Cardiac fibroblast (primary cell): ENCODE results near the gene MAGT1.
"Not testable (repeated sequence)": the region's sequence is repeated elsewhere in the genome, so short reads cannot be mapped to it uniquely, and the experiment has no call there.

ENCODE experiments used
- DNase-seq, 2 donors: peaks; one replicate each; pipeline versions ENCODE4 v3.0.0 to v3.0.0-alpha.2; 2010; ENCODE audit warnings: low read depth in 2 of 2
- H3K4me3 ChIP-seq, 2 donors: replicated peaks in 1 of 2; 1 replicate in 1 of 2; 2 replicates in 1 of 2; pipeline ENCODE4 v1.5.1; 2011; ENCODE audit warnings: low read depth in 2 of 2, low read length in 2 of 2, mild to moderate bottlenecking in 2 of 2, moderate library complexity in 1 of 2
- TF ChIP-seq, protein P1 (sequence below): IDR thresholded peaks from one replicate; pipeline ENCODE4 v1.5.1; 2011; ENCODE audit warnings: low read depth, mild to moderate bottlenecking, low read length, inconsistent platforms

MAGT1 gene

DNA sequence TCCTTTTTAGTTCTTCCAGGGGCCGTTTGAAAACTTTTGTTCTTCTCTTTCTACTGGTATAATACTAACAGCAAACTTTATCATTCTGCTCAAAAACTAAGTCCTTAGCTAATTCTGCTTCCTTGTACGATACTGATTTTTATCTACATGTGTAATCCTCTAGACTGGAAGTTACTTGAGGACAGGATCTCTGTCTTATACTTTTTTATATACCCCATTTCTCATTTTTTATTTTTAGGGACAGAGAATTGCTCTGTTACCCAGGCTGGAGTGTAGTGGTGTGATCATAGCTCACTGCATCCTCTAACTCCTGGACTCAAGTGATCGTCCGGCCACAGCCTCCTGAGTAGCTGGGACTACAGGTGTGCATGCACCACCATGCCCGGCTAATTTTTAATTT lies 6.3 kb upstream of the MAGT1 start:
- TF ChIP-seq, protein P1, sequence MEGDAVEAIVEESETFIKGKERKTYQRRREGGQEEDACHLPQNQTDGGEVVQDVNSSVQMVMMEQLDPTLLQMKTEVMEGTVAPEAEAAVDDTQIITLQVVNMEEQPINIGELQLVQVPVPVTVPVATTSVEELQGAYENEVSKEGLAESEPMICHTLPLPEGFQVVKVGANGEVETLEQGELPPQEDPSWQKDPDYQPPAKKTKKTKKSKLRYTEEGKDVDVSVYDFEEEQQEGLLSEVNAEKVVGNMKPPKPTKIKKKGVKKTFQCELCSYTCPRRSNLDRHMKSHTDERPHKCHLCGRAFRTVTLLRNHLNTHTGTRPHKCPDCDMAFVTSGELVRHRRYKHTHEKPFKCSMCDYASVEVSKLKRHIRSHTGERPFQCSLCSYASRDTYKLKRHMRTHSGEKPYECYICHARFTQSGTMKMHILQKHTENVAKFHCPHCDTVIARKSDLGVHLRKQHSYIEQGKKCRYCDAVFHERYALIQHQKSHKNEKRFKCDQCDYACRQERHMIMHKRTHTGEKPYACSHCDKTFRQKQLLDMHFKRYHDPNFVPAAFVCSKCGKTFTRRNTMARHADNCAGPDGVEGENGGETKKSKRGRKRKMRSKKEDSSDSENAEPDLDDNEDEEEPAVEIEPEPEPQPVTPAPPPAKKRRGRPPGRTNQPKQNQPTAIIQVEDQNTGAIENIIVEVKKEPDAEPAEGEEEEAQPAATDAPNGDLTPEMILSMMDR, result no peak
- no peak overlapping the region for H3K4me3 ChIP-seq
- no peak for DNase-seq

GRCh38 chrX:77900688-77901087 lies 5.5 kb upstream of the MAGT1 start:
- TF ChIP-seq, protein P1, result no peak
- peak overlapping the region; percentile 55 to 64 for H3K4me3 ChIP-seq
- DNase-seq, result peak; percentile 14 to 35

DNA sequence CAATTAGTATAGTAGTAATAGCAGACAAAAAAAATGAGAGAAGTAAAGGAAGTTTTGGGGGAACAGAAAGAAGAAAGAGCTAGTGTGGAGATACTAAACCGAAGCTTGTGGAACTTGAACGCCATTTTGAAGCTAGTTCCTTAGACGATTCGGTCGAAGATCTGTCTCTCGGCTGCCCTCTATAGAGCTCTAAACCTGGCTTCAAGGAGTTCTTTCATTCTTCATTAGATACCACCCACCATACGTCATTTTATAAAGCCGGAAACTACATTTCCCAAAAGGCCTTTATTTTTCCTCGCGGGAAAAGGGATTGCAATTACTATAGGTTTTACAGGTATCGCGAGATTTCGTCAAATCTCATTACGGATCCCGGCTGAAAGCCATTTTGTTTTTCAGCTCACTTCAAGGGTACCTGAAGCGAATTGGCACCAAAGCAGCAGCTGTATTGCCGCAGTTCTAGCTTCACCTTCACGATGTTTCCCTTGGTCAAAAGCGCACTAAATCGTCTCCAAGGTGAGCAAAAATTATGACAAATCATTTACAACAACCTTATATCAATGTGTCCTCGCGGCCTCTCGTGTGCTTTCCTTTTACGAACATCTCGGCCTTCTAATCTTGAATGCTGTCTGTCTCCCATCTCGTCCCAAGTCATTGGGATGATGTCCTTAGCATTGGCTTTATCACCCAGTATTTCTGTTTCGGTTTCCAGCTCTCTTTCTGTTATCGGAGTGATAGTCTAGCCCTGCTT lies 4.0 kb upstream of the MAGT1 start, which contains the start of gene COX7B:
Gene COX7B, plus strand, starts transcription at position 388 of the 748 bp plus-strand sequence. Its CDS starts 86 bp downstream, at position 474.
- peak within 1 kb of the TSS; percentile 55 to 64 for H3K4me3 ChIP-seq
- DNase-seq, result peak; percentile 97 to 98
- TF ChIP-seq, protein P1, result peak; percentile 25

GRCh38 chrX:77893713-77894112 lies 1.5 kb downstream of the MAGT1 start:
- H3K4me3 ChIP-seq, result peak overlapping the region in 1 of 2 donors; percentile 79
- DNase-seq, result no peak
- TF ChIP-seq, protein P1, result no peak

DNA sequence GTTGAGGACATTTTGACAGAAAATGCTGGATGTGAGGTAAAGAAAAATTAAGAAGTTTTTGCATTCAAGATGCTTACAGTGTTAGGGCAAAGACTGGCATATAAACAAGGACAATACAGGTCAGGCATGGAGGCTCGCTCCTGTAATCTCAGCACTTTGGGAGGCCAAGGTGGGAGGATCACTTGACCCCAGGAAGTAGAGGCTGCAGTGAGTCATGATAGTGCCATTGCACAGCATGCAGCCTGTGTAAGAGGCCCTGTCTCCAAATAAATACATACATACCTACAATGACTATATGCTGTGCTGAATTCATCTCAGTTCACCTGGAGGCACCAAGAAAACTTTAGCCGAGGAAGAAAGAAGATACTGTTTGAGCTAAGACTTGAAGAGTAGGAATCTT lies 2.3 kb downstream of the MAGT1 start:
- no peak overlapping the region for H3K4me3 ChIP-seq
- TF ChIP-seq, protein P1, result no peak
- DNase-seq, result no peak

DNA sequence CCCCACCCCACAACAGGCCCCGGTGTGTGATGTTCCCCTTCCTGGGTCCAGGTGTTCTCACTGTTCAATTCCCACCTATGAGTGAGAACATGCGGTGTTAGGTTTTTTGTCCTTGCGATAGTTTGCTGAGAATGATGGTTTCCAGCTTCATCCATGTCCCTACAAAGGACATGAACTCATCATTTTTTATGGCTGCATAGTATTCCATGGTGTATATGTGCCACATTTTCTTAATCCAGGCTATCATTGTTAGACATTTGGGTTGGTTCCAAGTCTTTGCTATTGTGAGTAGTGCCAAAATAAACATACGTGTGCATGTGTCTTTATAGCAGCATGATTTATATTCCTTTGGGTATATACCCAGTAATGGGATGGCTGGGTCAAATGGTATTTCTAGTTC lies 13.8 kb downstream of the MAGT1 start:
- not testable (repeated sequence) for DNase-seq, H3K4me3 ChIP-seq

GRCh38 chrX:77875372-77875771 lies 19.9 kb downstream of the MAGT1 start:
- DNase-seq, result no peak
- TF ChIP-seq, protein P1, result no peak
- H3K4me3 ChIP-seq, result no peak overlapping the region

- DNase-seq, result not testable (repeated sequence)
Observed at GRCh38 chrX:77831544-77831943, 63.7 kb downstream of the MAGT1 start.

DNA sequence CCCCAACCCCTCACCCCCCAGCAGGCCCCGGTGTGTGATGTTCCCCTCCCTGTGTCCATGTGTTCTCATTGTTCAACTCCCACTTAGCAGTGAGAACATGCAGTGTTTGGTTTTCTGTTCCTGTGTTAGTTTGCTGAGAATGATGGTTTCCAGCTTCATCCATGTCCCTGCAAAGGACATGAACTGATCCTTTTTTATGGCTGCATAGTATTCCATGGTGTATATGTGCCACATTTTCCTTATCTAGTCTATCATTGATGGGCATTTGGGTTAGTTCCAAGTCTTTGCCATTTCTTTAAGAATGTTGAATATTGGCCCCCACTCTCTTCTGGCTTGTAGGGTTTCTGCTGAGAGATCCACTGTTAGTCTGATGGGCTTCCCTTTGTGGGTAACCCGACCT lies 73.2 kb downstream of the MAGT1 start:
- H3K4me3 ChIP-seq, DNase-seq: not testable (repeated sequence)

More at GRCh38 chrX:77831544-77831943, 63.7 kb downstream of the MAGT1 start:
- not testable (repeated sequence) for H3K4me3 ChIP-seq
